HEK293 (cell line): ENCODE measurements around the gene RMDN3.

Source experiments
- BCL11A ChIP-seq: fragments of 450-650 bp; formaldehyde crosslinking; IDR thresholded peaks from 2 replicates; pipeline ENCODE4 v1.5.1; 2016; ENCODE audit warnings: low read depth, missing biosample characterization, missing genetic modification characterization
- GLIS1 ChIP-seq: fragments of 450-650 bp; formaldehyde crosslinking; IDR thresholded peaks from 2 replicates; pipeline ENCODE4 v1.5.1; 2016; ENCODE audit warnings: missing biosample characterization, missing genetic modification characterization
- INSM2 ChIP-seq: fragments of 450-650 bp; formaldehyde crosslinking; IDR thresholded peaks from 2 replicates; pipeline ENCODE4 v1.5.1; 2016; ENCODE audit warnings: missing biosample characterization, missing genetic modification characterization
- KLF8 ChIP-seq: fragments of 450-650 bp; formaldehyde crosslinking; IDR thresholded peaks from 2 replicates; pipeline ENCODE4 v1.5.1; 2016; ENCODE audit warnings: missing biosample characterization, missing genetic modification characterization
- KLF9 ChIP-seq: fragments of 450-650 bp; formaldehyde crosslinking; IDR thresholded peaks from 2 replicates; pipeline ENCODE4 v1.5.1; 2016; ENCODE audit warnings: missing biosample characterization, missing genetic modification characterization, low read depth
- PRDM10 ChIP-seq: fragments of 450-650 bp; formaldehyde crosslinking; IDR thresholded peaks from 2 replicates; pipeline ENCODE4 v1.5.1; 2016; ENCODE audit warnings: missing biosample characterization, missing genetic modification characterization
- SCRT2 ChIP-seq: fragments of 450-650 bp; formaldehyde crosslinking; IDR thresholded peaks from 2 replicates; pipeline ENCODE4 v1.5.1; 2016; ENCODE audit warnings: missing biosample characterization, missing genetic modification characterization
- TSHZ1 ChIP-seq: fragments of 450-650 bp; formaldehyde crosslinking; IDR thresholded peaks from 2 replicates; pipeline ENCODE4 v1.5.1; 2016; ENCODE audit warnings: missing biosample characterization, missing genetic modification characterization, borderline replicate concordance
- YY2 ChIP-seq: fragments of 450-650 bp; formaldehyde crosslinking; IDR thresholded peaks from 2 replicates; pipeline ENCODE4 v1.5.1; 2016; ENCODE audit warnings: missing biosample characterization, missing genetic modification characterization
- ZBTB8A ChIP-seq: fragments of 450-650 bp; formaldehyde crosslinking; IDR thresholded peaks from 2 replicates; pipeline ENCODE4 v1.5.1; 2016; ENCODE audit warnings: missing biosample characterization, missing genetic modification characterization
- ZNF112 ChIP-seq: fragments of 450-650 bp; formaldehyde crosslinking; IDR thresholded peaks from 2 replicates; pipeline ENCODE4 v1.5.0; 2017; ENCODE audit warnings: missing biosample characterization, missing genetic modification characterization
- ZNF114 ChIP-seq: fragments of 450-650 bp; formaldehyde crosslinking; IDR thresholded peaks from 2 replicates; pipeline ENCODE4 v1.5.0; 2017; ENCODE audit warnings: missing biosample characterization, missing genetic modification characterization
- ZNF138 ChIP-seq: fragments of 450-650 bp; formaldehyde crosslinking; IDR thresholded peaks from 2 replicates; pipeline ENCODE4 v1.5.1; 2016; ENCODE audit warnings: missing biosample characterization, missing genetic modification characterization, borderline replicate concordance
- ZNF140 ChIP-seq: fragments of 450-650 bp; formaldehyde crosslinking; IDR thresholded peaks from 2 replicates; pipeline ENCODE4 v1.5.1; 2016; ENCODE audit warnings: missing biosample characterization, missing genetic modification characterization
- ZNF16 ChIP-seq: fragments of 450-650 bp; formaldehyde crosslinking; IDR thresholded peaks from 2 replicates; pipeline ENCODE4 v1.5.1; 2016; ENCODE audit warnings: low read depth, missing biosample characterization, missing genetic modification characterization
- ZNF26 ChIP-seq: fragments of 450-650 bp; formaldehyde crosslinking; IDR thresholded peaks from 2 replicates; pipeline ENCODE4 v1.5.1; 2016; ENCODE audit warnings: missing biosample characterization, missing genetic modification characterization
- ZNF280C ChIP-seq: fragments of 450-650 bp; formaldehyde crosslinking; IDR thresholded peaks from 2 replicates; pipeline ENCODE4 v1.5.1; 2016; ENCODE audit warnings: missing biosample characterization, missing genetic modification characterization
- ZNF335 ChIP-seq: fragments of 450-650 bp; formaldehyde crosslinking; conservative IDR thresholded peaks from 2 replicates; pipeline ENCODE4 v1.5.1; 2016; ENCODE audit warnings: missing biosample characterization, missing genetic modification characterization
- ZNF362 ChIP-seq: fragments of 450-650 bp; formaldehyde crosslinking; IDR thresholded peaks from 2 replicates; pipeline ENCODE4 v1.5.1; 2016; ENCODE audit warnings: missing biosample characterization, missing genetic modification characterization
- ZNF449 ChIP-seq: fragments of 450-650 bp; formaldehyde crosslinking; IDR thresholded peaks from 2 replicates; pipeline ENCODE4 v1.5.1; 2017; ENCODE audit warnings: missing biosample characterization, mild to moderate bottlenecking, missing genetic modification characterization, moderate library complexity
- ZNF548 ChIP-seq: fragments of 450-650 bp; formaldehyde crosslinking; IDR thresholded peaks from 2 replicates; pipeline ENCODE4 v1.5.1; 2016; ENCODE audit warnings: missing biosample characterization, missing genetic modification characterization
- ZNF596 ChIP-seq: fragments of 450-650 bp; IDR thresholded peaks from 2 replicates; pipeline ENCODE4 v1.5.0; 2018; ENCODE audit warnings: missing biosample characterization, mild to moderate bottlenecking, missing genetic modification characterization, moderate library complexity
- ZNF629 ChIP-seq: fragments of 450-650 bp; formaldehyde crosslinking; IDR thresholded peaks from 2 replicates; pipeline ENCODE4 v1.5.1; 2017; ENCODE audit warnings: missing biosample characterization, missing genetic modification characterization
- ZSCAN30 ChIP-seq: fragments of 450-650 bp; IDR thresholded peaks from 2 replicates; pipeline ENCODE4 v1.5.1; 2018; ENCODE audit warnings: missing biosample characterization, mild to moderate bottlenecking, missing genetic modification characterization, moderate library complexity

The RMDN3 gene

GRCh38 chr15:40763801-40764628 lies 9.0 kb upstream of the RMDN3 start, which contains the start of gene GCHFR (continued):
- TF ChIP-seq KLF9 (peak; percentile 94), ZNF449 (tag by site-specific recombination) (no peak), ZNF140 (tag by site-specific recombination) (no peak), KLF8 (peak; percentile 71), YY2 (tag by site-specific recombination) (no peak), ZNF138 (tag by site-specific recombination) (no peak), ZNF16 (tag by site-specific recombination) (no peak), ZNF548 (tag by site-specific recombination) (no peak), BCL11A (tag by site-specific recombination) (no peak), TSHZ1 (tag by site-specific recombination) (no peak), ZNF114 (tag by site-specific recombination) (no peak), ZNF335 (tag by site-specific recombination) (no peak; the same call in 1 of the 2 replicates), ZNF362 (tag by site-specific recombination) (no peak), SCRT2 (tag by site-specific recombination) (peak; percentile 70), ZBTB8A (tag by site-specific recombination) (peak; percentile 68), ZNF596 (tag by site-specific recombination) (no peak), ZNF629 (peak; percentile 44; the same call in 1 of the 2 replicates), ZSCAN30 (tag by site-specific recombination) (no peak; the same call in 1 of the 2 replicates), ZNF280C (tag by site-specific recombination) (no peak), ZNF112 (tag by site-specific recombination) (no peak), ZNF26 (no peak), INSM2 (tag by site-specific recombination) (no peak), PRDM10 (no peak), GLIS1 (tag by site-specific recombination) (peak; percentile 89)
